Measurements from ENCODE around the gene BBS12. TPM values are rescaled to one million over a fixed set of nuclear protein-coding genes. Genes with fewer than 3 reads are reported as not detected.

The BBS12 gene
- total and polyA plus RNA-seq, 2 donors (not counting 3 experiments of a cell fraction or from before 2014, with no cell fraction given): 0.91 to 2.3 TPM

DNA sequence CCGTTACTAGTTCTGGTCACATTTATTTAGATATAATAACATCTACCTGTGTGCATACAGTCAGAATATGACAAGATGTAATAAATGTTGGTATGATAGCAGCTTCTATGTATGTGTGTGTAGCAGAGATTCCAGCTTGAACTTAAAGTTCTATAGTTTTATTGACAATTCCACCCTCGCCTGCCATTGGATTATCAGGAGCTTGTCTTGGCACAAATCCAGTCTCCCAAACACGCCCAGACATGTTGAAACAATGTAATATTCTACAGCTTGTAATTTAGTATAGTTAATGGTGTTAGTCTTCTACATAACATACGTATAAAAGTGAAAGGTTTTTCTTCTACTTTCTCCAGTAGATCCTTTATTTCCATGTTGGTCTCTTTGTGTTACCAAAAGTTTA is 44.4 kb downstream of the BBS12 start:
- POLR2A ChIA-PET: no interaction called here
- Histone ChIP-seq H3K27ac (ENCODE audit: insufficient read depth, low read depth, low read length) (peak overlapping the region; percentile 28), H3K9ac (replicated peaks; ENCODE audit: extremely low read depth, insufficient read depth, low read length) (no peak overlapping the region)

More for the DNA sequence above, 44.4 kb downstream of the BBS12 start:
- TF ChIP-seq GATA2 (IDR thresholded peaks at IDR 0.05; ENCODE audit: insufficient read depth, insufficient read length, low read depth, low read length): no peak
- TF ChIP-seq, protein P1, sequence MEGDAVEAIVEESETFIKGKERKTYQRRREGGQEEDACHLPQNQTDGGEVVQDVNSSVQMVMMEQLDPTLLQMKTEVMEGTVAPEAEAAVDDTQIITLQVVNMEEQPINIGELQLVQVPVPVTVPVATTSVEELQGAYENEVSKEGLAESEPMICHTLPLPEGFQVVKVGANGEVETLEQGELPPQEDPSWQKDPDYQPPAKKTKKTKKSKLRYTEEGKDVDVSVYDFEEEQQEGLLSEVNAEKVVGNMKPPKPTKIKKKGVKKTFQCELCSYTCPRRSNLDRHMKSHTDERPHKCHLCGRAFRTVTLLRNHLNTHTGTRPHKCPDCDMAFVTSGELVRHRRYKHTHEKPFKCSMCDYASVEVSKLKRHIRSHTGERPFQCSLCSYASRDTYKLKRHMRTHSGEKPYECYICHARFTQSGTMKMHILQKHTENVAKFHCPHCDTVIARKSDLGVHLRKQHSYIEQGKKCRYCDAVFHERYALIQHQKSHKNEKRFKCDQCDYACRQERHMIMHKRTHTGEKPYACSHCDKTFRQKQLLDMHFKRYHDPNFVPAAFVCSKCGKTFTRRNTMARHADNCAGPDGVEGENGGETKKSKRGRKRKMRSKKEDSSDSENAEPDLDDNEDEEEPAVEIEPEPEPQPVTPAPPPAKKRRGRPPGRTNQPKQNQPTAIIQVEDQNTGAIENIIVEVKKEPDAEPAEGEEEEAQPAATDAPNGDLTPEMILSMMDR (IDR thresholded peaks at IDR 0.05; ENCODE audit: extremely low read depth in 1 of 2, insufficient read depth in 1 of 2, low read depth in 1 of 2, low read length in 2 of 2): no peak
- TF ChIP-seq POLR2A (IDR thresholded peaks at IDR 0.05; ENCODE audit: low read depth, low read length): no peak
- TF ChIP-seq POLR2AphosphoS5 (IDR thresholded peaks at IDR 0.05; ENCODE audit: insufficient read depth, low read depth, low read length): no peak
- TF ChIP-seq, protein P2, sequence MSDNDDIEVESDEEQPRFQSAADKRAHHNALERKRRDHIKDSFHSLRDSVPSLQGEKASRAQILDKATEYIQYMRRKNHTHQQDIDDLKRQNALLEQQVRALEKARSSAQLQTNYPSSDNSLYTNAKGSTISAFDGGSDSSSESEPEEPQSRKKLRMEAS (IDR thresholded peaks at IDR 0.05; ENCODE audit: insufficient read depth, insufficient read length): no peak
- dilution Hi-C loops (cut with MboI; ENCODE audit: extremely low pct_ligation_motif_present, low sequenced_read_pairs): no loop called here
- Histone ChIP-seq H3K27me3 (ENCODE audit: control insufficient read depth in 2 of 2, insufficient read depth in 2 of 2, low read length in 2 of 2) (no peaks in the 10 kb centered on the region), H3K4me2 (ENCODE audit: insufficient read depth, low read length) (no peak overlapping the region), H3K4me3 (replicated peaks in 1 of 3; ENCODE audit: insufficient read depth in 1 of 3, low read depth in 1 of 3, low read length in 3 of 3) (no peak overlapping the region), H2AFZ (ENCODE audit: low read depth, low read length) (peak overlapping the region; percentile 44), H3K4me1 (ENCODE audit: control insufficient read depth, extremely low read depth, insufficient read depth, low read length) (peaks cover 9% of the 10 kb centered on the region), H3K36me3 (ENCODE audit: control insufficient read depth in 2 of 2, extremely low read depth in 1 of 2, insufficient read depth in 2 of 2, low read length in 2 of 2) (no peaks in the 10 kb centered on the region), H3K79me2 (ENCODE audit: control insufficient read depth, insufficient read depth, low read length) (no peaks in the 10 kb centered on the region), H3K9me1 (replicated peaks; ENCODE audit: control insufficient read depth, extremely low read depth, insufficient read depth, low read length) (no peaks in the 10 kb centered on the region), H3K9me3 (replicated peaks; ENCODE audit: control insufficient read depth, insufficient read depth, low read length) (no peaks in the 10 kb centered on the region), H4K20me1 (replicated peaks; ENCODE audit: control insufficient read depth, extremely low read depth, insufficient read depth, low read length) (no peaks in the 10 kb centered on the region)
- BruUV-seq (replicated peaks): no TSS peak
- intact Hi-C loops (cut with micrococcal nuclease): no loop called here
- FAIRE-seq (no peak), DNase-seq (ENCODE audit: low read depth, low spot score) (peak; percentile 74)
- CTCF ChIA-PET: interaction anchor here (0.9 to 1.4 kb wide), 3 partner anchors 13 to 45 kb away, joined by 3 to 4 read pairs (median 4); partner anchors contain the start of gene BBS12

Measured in endothelial cell of umbilical vein (primary cell).